Activated CD8-positive, alpha-beta memory T cell treated with anti-CD3 and anti-CD28 coated beads for 24 hours (primary cell): ENCODE measurements around the gene KCNJ5.

Source experiments
- DNase-seq: peaks from one replicate; pipeline ENCODE4 v3.0.0-alpha.2; 2020

The KCNJ5 gene

GRCh38 chr11:128872094-128872493 lies 19.1 kb upstream of the KCNJ5 start:
- DNase-seq = no peak

DNA sequence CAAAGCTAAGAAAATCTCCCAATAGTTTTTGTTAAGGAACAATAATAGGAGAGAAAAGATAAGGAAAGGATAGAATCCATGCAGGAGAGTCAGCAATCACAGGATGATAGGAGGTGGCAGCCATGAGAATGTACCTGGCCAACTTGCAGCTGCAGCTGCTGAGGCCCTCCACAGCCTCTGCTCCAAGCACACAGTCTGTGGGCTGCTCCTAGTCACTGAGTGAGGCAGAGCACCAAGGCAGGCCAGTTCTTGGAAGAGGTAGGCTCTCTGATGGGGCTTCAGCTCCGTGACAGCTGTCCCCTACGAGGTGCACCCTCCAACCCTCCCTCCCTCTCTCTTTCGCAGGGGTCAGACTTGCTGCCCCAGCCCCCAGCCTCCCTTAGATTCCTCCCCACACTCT lies 18.6 kb upstream of the KCNJ5 start:
- DNase-seq = no peak

GRCh38 chr11:128874427-128874826 lies 16.7 kb upstream of the KCNJ5 start:
- DNase-seq = no peak

- no peak for DNase-seq
These were observed 15.0 kb upstream of the KCNJ5 start for GRCh38 chr11:128876133-128876650.

- DNase-seq = no peak
These were observed 13.4 kb upstream of the KCNJ5 start for GRCh38 chr11:128877726-128878125.

DNA sequence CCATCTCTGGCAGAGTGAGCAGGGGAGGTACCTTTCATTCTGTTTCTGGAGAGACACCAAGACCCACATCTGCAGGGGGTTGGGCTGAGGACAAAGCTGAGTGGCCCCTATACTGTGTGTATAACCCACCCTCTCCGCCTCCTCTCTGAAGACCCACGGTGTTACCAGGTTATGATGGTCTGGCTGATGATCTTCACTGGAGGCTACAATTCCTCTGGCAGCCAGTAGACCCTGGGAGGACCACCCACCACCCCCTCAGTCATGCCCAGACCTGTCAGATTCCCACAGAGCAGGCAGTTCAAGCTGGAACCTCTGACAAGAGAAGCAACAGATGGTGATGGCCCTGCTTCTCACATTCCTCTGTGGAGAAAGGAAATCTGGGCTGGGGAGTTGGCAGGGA lies 12.7 kb upstream of the KCNJ5 start:
- DNase-seq = no peak

DNA sequence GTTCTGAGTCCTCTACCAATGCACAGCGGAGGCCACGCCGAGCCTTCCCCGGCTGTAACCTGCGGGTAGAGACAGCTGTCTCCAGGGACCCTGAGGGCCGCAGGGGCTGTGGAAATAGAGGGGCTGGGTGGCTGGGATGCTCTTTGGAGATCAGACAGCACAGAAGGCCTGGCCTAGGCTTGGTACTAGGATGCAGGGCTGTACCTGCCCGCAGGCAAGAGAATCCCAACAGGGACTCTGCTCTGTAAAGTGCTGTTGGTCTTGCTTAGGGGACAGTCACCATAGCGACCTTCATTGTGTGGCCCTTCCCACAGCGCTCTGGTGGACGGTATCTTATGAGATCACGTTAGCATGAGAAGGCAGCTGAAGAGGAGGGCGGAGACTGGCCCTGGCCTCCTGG lies 11.3 kb upstream of the KCNJ5 start:
- no peak for DNase-seq

DNA sequence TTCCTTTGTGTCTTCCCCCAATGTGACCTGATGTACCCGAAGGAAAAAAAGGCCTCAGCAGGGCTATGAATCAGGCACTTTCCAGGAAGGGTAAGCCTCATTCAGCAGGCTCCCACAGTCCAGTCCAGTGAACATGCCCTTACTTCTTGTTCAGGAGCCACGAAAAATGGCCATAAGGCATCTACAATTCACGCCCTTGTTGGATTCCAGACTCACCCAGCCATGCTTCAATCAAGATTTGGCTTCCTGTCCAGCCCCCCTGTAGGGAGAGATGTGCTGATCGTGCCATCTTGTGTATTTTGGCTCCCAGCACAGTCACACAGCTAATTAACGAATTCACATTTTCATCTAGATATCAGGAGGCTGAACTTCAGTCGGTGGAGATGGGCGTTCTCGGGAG lies 9.9 kb upstream of the KCNJ5 start:
- no peak for DNase-seq

- no peak for DNase-seq
These were observed 8.7 kb upstream of the KCNJ5 start for GRCh38 chr11:128882451-128882850.

DNA sequence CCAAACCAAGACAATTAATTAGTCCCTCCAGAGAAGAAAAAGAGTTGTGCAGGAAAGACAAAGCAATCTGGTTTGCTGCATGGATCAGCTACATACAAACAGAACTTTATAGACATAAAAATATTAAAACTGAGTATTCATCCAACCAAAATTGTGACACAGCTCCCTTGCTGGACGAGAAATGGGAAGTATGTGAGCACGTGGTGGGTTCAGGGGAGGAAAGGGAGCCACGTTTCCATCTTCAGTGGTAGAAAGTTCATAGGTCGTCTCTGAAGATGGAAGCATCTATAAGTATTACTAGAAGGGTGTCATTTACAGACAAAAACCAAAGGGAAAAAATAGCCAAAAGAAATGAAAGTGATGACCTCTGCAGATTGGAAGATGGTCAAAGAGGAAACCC lies 7.1 kb upstream of the KCNJ5 start:
- no peak for DNase-seq

DNA sequence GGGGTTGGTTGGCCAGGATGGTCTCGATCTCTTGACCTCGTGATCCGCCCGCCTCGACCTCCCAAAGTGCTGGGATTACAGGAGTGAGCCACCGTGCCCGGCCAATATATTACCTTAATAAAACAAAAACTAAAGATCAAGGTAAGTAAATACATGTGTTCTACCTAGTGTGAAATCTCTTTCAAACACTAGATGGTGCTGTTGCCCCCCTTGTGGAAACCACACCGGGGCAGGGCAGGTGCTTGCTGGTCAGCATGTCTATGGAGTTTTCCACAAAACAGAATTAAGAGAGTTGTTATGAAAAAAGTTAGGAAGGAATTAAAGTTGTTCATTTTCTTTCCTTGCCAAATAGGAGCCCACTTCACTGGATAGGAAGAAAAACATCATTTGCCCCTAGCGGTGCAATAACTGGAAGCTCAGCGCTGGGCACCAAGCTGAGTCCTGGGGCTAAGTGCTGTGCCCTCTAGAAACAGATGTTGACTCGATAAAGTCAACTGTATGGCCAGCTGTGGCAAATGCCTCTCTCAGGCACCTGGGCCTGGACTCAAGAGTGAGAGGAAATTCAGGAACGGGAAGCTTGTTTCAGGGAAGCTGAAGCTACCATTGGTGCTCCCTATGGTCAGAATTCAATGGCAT lies 6.3 kb upstream of the KCNJ5 start:
- peak; percentile 70 for DNase-seq

GRCh38 chr11:128886406-128887124 lies 4.6 kb upstream of the KCNJ5 start:
- no peak for DNase-seq

GRCh38 chr11:128888034-128888985 lies 2.8 kb upstream of the KCNJ5 start:
- DNase-seq = no peak

DNA sequence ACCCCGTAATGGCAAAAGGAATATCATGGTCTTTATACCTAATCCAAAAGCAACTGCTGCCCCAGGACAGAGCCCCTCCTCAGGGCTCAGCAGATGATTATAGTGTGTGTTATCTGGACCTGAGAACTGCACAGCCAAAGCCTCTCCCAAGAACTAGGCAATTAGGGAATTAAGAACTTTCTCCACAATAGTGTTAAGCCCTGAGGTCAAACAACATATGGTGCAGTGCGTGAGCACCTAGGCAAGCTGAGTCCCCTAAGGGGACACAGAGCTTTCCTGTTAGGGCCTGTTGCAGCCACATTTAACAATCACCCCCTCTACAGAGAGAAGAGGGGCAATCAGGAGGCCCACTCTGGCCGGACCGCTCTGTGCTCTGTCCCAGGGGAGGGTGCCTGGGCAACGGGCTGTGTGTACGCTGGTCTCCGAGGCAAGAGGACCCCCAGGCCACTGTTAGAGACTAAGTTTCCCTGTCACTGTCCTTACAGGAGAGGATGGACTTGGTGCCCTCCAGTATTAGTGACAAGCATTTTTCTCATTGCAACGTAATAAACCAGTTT lies 1.4 kb upstream of the KCNJ5 start:
- no peak for DNase-seq

- no peak for DNase-seq
These were observed 977 bp upstream of the KCNJ5 start for GRCh38 chr11:128890216-128890542.

DNA sequence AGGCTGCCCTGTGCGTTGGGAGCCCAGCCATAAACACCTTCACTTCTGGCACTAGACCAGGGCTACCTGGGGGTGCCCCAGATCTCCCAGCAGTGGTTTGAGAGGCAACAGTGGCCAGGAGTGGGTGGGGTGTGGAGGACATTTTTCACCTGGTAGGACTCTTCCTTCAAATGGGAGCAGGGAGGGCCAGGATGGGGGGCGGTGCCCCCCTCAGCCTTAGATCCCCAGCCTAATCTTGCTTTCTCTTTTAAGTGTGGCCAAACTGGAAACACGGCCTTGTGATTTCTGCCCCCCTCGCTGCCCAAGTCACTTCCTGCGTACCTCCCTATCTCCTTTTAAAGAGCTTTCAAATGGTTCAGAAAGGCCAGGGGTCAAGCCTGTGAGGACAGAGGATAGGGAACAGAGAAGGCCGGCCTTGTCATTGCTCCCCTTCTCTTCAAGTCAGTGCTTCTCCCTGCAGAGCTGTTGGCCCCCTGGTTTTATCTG lies 800 bp downstream of the KCNJ5 start:
- no peak for DNase-seq

DNA sequence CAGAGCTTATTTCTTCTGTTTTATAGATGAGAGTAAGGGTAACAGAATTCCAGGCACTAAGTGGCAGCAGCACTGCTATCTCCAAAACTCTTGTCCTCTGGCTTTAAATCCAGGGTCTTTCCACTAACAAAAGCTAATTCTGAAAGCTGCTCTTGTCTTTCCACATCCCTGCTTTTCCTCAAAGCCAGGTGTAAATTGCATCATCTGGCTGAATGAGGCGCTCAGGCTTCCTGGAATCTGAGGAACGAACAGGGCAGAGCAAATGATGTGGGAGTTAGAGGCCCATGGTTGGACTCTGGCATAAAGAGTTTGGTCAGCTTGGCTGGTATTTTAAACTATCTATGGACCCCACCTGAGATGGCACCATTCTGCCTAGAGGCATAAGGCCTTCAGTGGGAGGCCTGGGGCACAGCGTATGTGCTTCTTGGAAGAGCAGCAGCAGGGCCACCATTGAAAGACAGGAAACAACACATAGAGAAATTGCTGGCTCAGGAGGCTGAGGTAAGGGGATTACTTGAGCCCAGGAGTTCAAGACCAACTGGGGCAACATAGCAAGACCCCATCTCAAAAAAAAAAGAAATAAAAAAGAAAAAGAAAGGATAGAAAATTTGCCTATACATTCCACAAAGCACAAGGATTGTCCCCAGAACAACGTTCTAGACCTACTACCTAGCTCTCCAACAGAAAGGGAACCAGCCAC lies 1.9 kb downstream of the KCNJ5 start:
- DNase-seq = no peak

- no peak for DNase-seq
These were observed 2.6 kb downstream of the KCNJ5 start for GRCh38 chr11:128893578-128894285.

DNA sequence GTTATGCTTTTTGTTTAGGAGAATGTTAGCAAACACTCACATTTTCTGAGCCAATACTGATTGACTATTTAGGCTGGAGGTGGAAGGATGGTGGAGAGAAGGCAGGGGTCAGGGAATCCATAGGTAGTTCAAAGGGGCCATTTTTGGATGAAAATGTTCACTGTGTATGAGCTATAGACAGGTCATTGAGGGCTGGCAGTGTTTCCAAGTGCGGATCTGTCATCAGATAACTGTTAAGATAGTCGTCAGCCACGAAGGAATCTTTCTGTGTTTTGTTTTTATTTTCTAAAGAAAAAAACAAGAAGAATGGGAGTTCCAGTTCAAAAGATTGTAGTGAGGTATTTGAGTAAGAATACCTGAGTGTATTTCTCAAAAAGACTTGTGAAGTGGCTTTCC lies 3.1 kb downstream of the KCNJ5 start:
- DNase-seq = no peak

GRCh38 chr11:128894685-128895084 lies 3.5 kb downstream of the KCNJ5 start:
- DNase-seq = no peak

GRCh38 chr11:128895526-128895925 lies 4.4 kb downstream of the KCNJ5 start:
- no peak for DNase-seq

DNA sequence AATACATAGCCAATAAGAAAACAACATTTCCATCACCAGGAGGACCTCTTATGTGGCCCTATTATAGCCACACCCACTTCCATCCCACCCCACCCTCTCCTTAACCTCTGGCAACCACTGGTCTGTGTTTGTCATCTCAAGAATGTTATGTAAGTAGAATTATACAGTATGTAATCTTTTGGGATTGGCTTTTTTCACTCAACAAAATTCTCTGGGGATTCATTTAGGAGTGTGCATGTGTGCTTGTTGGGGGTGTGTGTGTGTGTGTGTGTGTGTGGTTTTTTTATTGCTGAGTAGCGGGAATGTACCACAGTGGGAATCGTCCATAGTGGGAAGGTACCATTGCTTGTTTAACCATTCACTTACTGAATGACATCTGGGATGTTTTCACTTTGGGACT lies 5.2 kb downstream of the KCNJ5 start:
- DNase-seq = no peak
